K562 (cell line): Measurements from ENCODE around the gene PSMG3. TPM values are rescaled to one million over a fixed set of nuclear protein-coding genes. Genes with fewer than 3 reads are reported as not detected.

Experiments used
- BRCA1 ChIP-seq, 2 experiments: fragments of 450-650 bp in 1 of 2; sonication (generic) in 1 of 2; formaldehyde crosslinking in 1 of 2; IDR thresholded peaks; 2 replicates each; pipeline versions ENCODE4 v1.5.0 to v1.6.1; 2017 to 2020; ENCODE audit warnings: mild to moderate bottlenecking in 1 of 2, missing genetic modification reagents in 1 of 2
- CEBPB ChIP-seq: fragments of 450-650 bp; IDR thresholded peaks from 2 replicates; pipeline ENCODE4 v1.6.1; 2016; ENCODE audit warnings: missing genetic modification characterization, missing compliant biosample characterization
- FOXM1 ChIP-seq, 2 experiments: fragments of 450-650 bp in 1 of 2; sonication (generic) in 1 of 2; formaldehyde crosslinking in 1 of 2; IDR thresholded peaks; 2 replicates each; pipeline versions ENCODE4 v1.6.1 to v1.9.0; 2017 to 2022; ENCODE audit warnings: low read depth in 2 of 2, mild to moderate bottlenecking in 2 of 2, missing genetic modification reagents in 1 of 2, moderate library complexity in 1 of 2
- GABPA ChIP-seq: fragments of 200-800 bp; sonication (Bioruptor generic); conservative IDR thresholded peaks from 2 replicates; pipeline ENCODE4 v1.6.1; 2016; ENCODE audit warnings: low read depth, missing genetic modification characterization, missing compliant biosample characterization
- ILF3 ChIP-seq: fragments of 450-650 bp; IDR thresholded peaks from 2 replicates; pipeline ENCODE4 v1.6.1; 2018; ENCODE audit warnings: antibody characterized with exemption, mild to moderate bottlenecking, moderate library complexity, borderline replicate concordance
- JUN ChIP-seq, 2 experiments: sonication (generic) in 1 of 2; formaldehyde crosslinking in 1 of 2; IDR thresholded peaks; 2 replicates each; pipeline versions ENCODE4 v1.6.1 to v1.8.0; 2012 to 2022; ENCODE audit warnings: borderline replicate concordance in 2 of 2, mild to moderate bottlenecking in 2 of 2, improper control_type of control experiment in 1 of 2, low read depth in 1 of 2, low read length in 1 of 2, missing genetic modification reagents in 1 of 2
- KLF1 ChIP-seq: fragments of 450-650 bp; IDR thresholded peaks from 2 replicates; pipeline ENCODE4 v1.6.1; 2016; ENCODE audit warnings: missing genetic modification characterization, missing compliant biosample characterization
- L3MBTL2 ChIP-seq: fragments of 450-650 bp; IDR thresholded peaks from 2 replicates; pipeline ENCODE4 v1.6.1; 2016; ENCODE audit warnings: mild to moderate bottlenecking, moderate library complexity
- MIER1 ChIP-seq: fragments of 450-650 bp; IDR thresholded peaks from 2 replicates; pipeline ENCODE4 v1.6.1; 2016; ENCODE audit warnings: antibody characterized with exemption, mild to moderate bottlenecking, low read depth
- MYBL2 ChIP-seq, 2 experiments: fragments of 450-650 bp in 1 of 2; sonication (generic) in 1 of 2; formaldehyde crosslinking in 1 of 2; IDR thresholded peaks; 2 replicates each; pipeline versions ENCODE4 v1.6.1 to v1.8.1; 2017 to 2022; ENCODE audit warnings: borderline replicate concordance in 1 of 2, inconsistent platforms in 1 of 2, low read depth in 1 of 2, mild to moderate bottlenecking in 1 of 2, missing genetic modification reagents in 1 of 2, moderate library complexity in 1 of 2
- NONO ChIP-seq, 2 experiments: fragments of 200-400 bp in 1 of 2; fragments of 450-650 bp in 1 of 2; formaldehyde crosslinking in 1 of 2; IDR thresholded peaks; 2 replicates each; pipeline ENCODE4 v1.6.1; 2017; ENCODE audit warnings: low read depth in 2 of 2, mild to moderate bottlenecking in 2 of 2, moderate library complexity in 2 of 2, low read length in 1 of 2
- RAD21 ChIP-seq, 2 experiments: fragments of 250-450 bp in 1 of 2; fragments of 450-650 bp in 1 of 2; sonication (Bioruptor Pico) in 1 of 2; formaldehyde crosslinking in 1 of 2; IDR thresholded peaks in 1 of 2; conservative IDR thresholded peaks in 1 of 2; 2 replicates each; pipeline versions ENCODE4 v1.4.0 to v1.8.0; 2020 to 2022; ENCODE audit warnings: mild to moderate bottlenecking in 2 of 2, moderate library complexity in 1 of 2
- SMARCE1 ChIP-seq: fragments of 450-650 bp; IDR thresholded peaks from 2 replicates; pipeline ENCODE4 v1.7.1; 2016; ENCODE audit warnings: mild to moderate bottlenecking
- SPI1 ChIP-seq: IDR thresholded peaks from 2 replicates; pipeline ENCODE4 v1.6.1; 2011; ENCODE audit warnings: low read depth, low read length, control low read depth, borderline replicate concordance
- STAG1 ChIP-seq: sonication (generic); formaldehyde crosslinking; IDR thresholded peaks from 2 replicates; pipeline ENCODE4 v1.5.0; 2020; ENCODE audit warnings: missing genetic modification reagents, borderline replicate concordance
- ZBTB49 ChIP-seq: sonication (generic); formaldehyde crosslinking; IDR thresholded peaks from 2 replicates; pipeline ENCODE4 v1.8.0; 2022; ENCODE audit warnings: missing genetic modification reagents, mild to moderate bottlenecking, borderline replicate concordance
- ZNF224 ChIP-seq: sonication (generic); formaldehyde crosslinking; IDR thresholded peaks from 2 replicates; pipeline ENCODE4 v1.8.0; 2022; ENCODE audit warnings: mild to moderate bottlenecking, missing genetic modification reagents
- polyA plus RNA-seq, 8 experiments: library from polyadenylated mRNA; depleted of rRNA in 4 of 8; stranded (reverse) in 5 of 8; unstranded in 3 of 8; fragments of >200 nt; fragmentation: Nextera tagmentation in 2 of 8; fragmentation: Illumina TruSeq in 1 of 8; extraction: Ambion mirVana in 2 of 8; extraction: Trizol in 1 of 8; gene quantifications; 2 replicates each; pipeline versions ENCODE4 v1.2.1 to v1.2.3, GENCODE V29; 2011 to 2014; ENCODE audit warnings: inconsistent platforms in 1 of 8, missing spikeins in 1 of 8
- total RNA-seq, 7 experiments: library from RNA; depleted of rRNA in 6 of 7; stranded (reverse); fragments of >200 nt in 6 of 7; fragmentation: Illumina TruSeq in 2 of 7; extraction: Trizol in 2 of 7; gene quantifications; 2 replicates each; pipeline versions ENCODE4 v1.2.1 to v1.2.3, GENCODE V29; 2011 to 2021; ENCODE audit warnings: low replicate concordance in 1 of 7
- TF ChIP-seq, protein P1 (sequence below): IDR thresholded peaks from 2 replicates; pipeline ENCODE4 v1.6.1; 2012; ENCODE audit warnings: low read depth, low read length, improper control_type of control experiment, borderline replicate concordance

Gene PSMG3
- total and polyA plus RNA-seq, 9 of the 15 experiments (the other 6 are each of a cell fraction or from before 2014, with no cell fraction given): 34.8 to 122 (median 80.1) TPM

DNA sequence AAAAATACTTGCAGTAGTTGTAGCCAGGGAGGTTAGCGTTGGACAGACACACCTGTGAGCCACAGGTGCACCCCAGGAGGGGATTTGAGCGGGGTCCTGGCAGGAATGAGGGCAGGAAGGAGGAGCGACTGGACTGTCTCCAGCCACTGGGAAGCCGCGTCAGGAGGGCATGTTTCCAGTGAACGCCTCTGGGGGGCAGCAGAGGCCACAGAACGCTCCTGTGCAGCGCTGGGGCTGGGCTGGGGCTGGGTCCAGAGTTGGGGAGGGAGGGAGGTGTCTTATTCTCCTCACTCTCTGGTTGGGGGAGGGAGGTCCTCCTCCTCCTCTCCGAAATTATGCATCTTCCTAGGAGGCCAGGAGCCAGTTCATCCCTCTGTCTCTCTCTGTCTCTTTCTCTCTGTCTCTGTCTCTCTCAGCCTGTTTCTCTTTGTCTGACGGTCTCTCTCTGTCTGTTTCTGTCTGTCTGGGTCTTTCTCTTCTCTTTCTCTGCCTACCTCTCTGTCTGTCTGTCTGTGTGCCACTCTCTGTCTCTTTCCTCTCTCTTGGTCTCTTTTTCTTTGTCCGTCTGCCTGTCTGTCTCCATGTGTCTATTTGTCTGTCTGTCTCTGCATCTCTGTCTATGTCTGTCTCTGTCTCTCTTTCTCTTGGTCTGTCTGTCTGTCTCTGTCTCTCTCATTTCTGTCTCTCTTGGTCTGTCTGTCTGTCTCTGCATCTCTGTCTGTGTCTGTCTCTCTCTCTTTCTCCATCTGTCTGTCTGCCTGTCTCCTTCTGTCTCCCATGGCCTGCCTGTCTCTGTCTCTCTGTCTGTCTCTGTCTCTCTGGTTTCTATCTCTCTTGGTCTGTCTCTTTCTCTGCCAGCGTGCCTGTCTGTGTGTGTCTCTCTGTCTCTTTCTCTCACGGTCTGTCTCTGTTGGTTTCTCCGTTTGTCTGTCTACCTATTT, 9.9 kb upstream of the PSMG3 start (continued):
- peak; percentile 84 to 88 for TF ChIP-seq RAD21 (CRISPR knock-in tag; conservative IDR thresholded peaks at IDR 0.05 in 1 of 2, IDR thresholded peaks at IDR 0.05 in 1 of 2)
- TF ChIP-seq ILF3: no peak
- TF ChIP-seq SMARCE1: no peak
- no peak for TF ChIP-seq NONO (IDR thresholded peaks at IDR 0.05; ENCODE audit: low read depth in 2 of 2, low read length in 1 of 2)
- TF ChIP-seq, protein P1, sequence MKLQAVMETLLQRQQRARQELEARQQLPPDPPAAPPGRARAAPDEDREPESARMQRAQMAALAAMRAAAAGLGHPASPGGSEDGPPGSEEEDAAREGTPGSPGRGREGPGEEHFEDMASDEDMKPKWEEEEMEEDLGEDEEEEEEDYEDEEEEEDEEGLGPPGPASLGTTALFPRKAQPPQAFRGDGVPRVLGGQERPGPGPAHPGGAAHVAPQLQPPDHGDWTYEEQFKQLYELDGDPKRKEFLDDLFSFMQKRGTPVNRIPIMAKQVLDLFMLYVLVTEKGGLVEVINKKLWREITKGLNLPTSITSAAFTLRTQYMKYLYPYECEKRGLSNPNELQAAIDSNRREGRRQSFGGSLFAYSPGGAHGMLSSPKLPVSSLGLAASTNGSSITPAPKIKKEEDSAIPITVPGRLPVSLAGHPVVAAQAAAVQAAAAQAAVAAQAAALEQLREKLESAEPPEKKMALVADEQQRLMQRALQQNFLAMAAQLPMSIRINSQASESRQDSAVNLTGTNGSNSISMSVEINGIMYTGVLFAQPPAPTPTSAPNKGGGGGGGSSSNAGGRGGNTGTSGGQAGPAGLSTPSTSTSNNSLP: no peak
- TF ChIP-seq ZBTB49 (CRISPR knock-in tag): no peak
- peak; percentile 97 for TF ChIP-seq STAG1 (CRISPR knock-in tag)
- TF ChIP-seq ZNF224 (CRISPR knock-in tag): no peak
- TF ChIP-seq CEBPB (tag): no peak
- no peak for TF ChIP-seq JUN (IDR thresholded peaks at IDR 0.05; ENCODE audit: borderline replicate concordance, low read depth, low read length)
- no peak for TF ChIP-seq JUN (CRISPR knock-in tag; IDR thresholded peaks at IDR 0.05; ENCODE audit: borderline replicate concordance)
- TF ChIP-seq MYBL2 (IDR thresholded peaks at IDR 0.05; ENCODE audit: low read depth): no peak
- TF ChIP-seq MYBL2 (CRISPR knock-in tag; IDR thresholded peaks at IDR 0.05; ENCODE audit: borderline replicate concordance): no peak
- no peak for TF ChIP-seq GABPA (tag)
- no peak for TF ChIP-seq FOXM1 (IDR thresholded peaks at IDR 0.05; ENCODE audit: low read depth)
- no peak for TF ChIP-seq FOXM1 (CRISPR knock-in tag; IDR thresholded peaks at IDR 0.05; ENCODE audit: low read depth)
- TF ChIP-seq SPI1: no peak
- TF ChIP-seq L3MBTL2: no peak
- no peak for TF ChIP-seq KLF1 (tag)
- TF ChIP-seq MIER1: no peak
- TF ChIP-seq BRCA1 (IDR thresholded peaks at IDR 0.05): no peak
- TF ChIP-seq BRCA1 (CRISPR knock-in tag; IDR thresholded peaks at IDR 0.05): no peak
